Uterus (tissue), 4 donors: ENCODE measurements around the gene CTSL. TPM values are rescaled to one million over a fixed set of nuclear protein-coding genes. Genes with fewer than 3 reads are reported as not detected.

Experiments
- DNase-seq, 2 donors: peaks; one replicate each; pipeline ENCODE4 v3.0.0-alpha.2; 2019 to 2020
- H3K27ac ChIP-seq, 2 donors: fragments of 200-600 bp; sonication (generic); 1 replicate in 1 of 2; 2 replicates in 1 of 2; pipeline ENCODE4 v1.5.1; 2016 to 2018
- H3K27me3 ChIP-seq, 2 donors: fragments of 200-600 bp; sonication (generic); one replicate each; pipeline ENCODE4 v1.5.1; 2018 to 2019; ENCODE audit warnings: control low read depth in 1 of 2
- H3K36me3 ChIP-seq, 2 donors: fragments of 200-600 bp; sonication (generic); one replicate each; pipeline ENCODE4 v1.5.1; 2019; ENCODE audit warnings: control low read depth in 1 of 2
- H3K4me1 ChIP-seq, 2 donors: fragments of 200-600 bp; sonication (generic); one replicate each; pipeline ENCODE4 v1.5.1; 2018 to 2019; ENCODE audit warnings: control low read depth in 1 of 2
- H3K4me3 ChIP-seq, 2 donors: fragments of 200-600 bp; sonication (generic); 1 replicate in 1 of 2; 2 replicates in 1 of 2; pipeline ENCODE4 v1.5.1; 2018 to 2019; ENCODE audit warnings: mild to moderate bottlenecking in 1 of 2
- H3K9me3 ChIP-seq, 2 donors: fragments of 200-600 bp; sonication (generic); one replicate each; pipeline ENCODE4 v1.5.1; 2019; ENCODE audit warnings: control low read depth in 1 of 2
- CTCF ChIP-seq, 4 experiments: fragments of 200-600 bp in 2 of 4; fragments of 450-650 bp in 2 of 4; sonication (generic) in 2 of 4; IDR thresholded peaks; one replicate each; pipeline ENCODE4 v1.5.1; 2016 to 2019; ENCODE audit warnings: antibody characterized with exemption in 4 of 4, mild to moderate bottlenecking in 2 of 4, moderate library complexity in 1 of 4
- POLR2A ChIP-seq, 2 donors: fragments of 450-650 bp; IDR thresholded peaks; one replicate each; pipeline ENCODE4 v1.6.1; 2016; ENCODE audit warnings: antibody characterized with exemption in 2 of 2, mild to moderate bottlenecking in 1 of 2, moderate library complexity in 1 of 2
- intact Hi-C: fragments of 100-400 bp; cut with DNase I; formaldehyde crosslinking; loops from one replicate; pipeline ENCODE4 v1.15.1; 2023; ENCODE audit warnings: low total_unique reads
- total RNA-seq, 4 donors: library from RNA; depleted of rRNA in 3 of 4; stranded (reverse); fragments of >200 nt in 3 of 4; gene quantifications; one replicate each; pipeline versions ENCODE4 v1.1.0 to v1.2.4, GENCODE V29; 2014 to 2023
- donor health status: DM: yes; HTN: yes; CAD: no.

The CTSL gene
- total RNA-seq, 4 donors from 2014 or later = 84.3 to 183 (median 147) TPM

GRCh38 chr9:87776481-87777379 is 50.8 kb downstream of the CTSL start:
- no peaks in the 10 kb centered on the region for H3K27me3 ChIP-seq
- H3K4me3 ChIP-seq = no peak overlapping the region
- no peak overlapping the region for H3K27ac ChIP-seq
- H3K36me3 ChIP-seq = no peaks in the 10 kb centered on the region
- no peaks in the 10 kb centered on the region for H3K4me1 ChIP-seq
- TF ChIP-seq CTCF (IDR thresholded peaks at IDR 0.05) (no peak), POLR2A (IDR thresholded peaks at IDR 0.05) (no peak)
- no peak for DNase-seq
- H3K9me3 ChIP-seq = no peaks in the 10 kb centered on the region
- intact Hi-C loops = no loop called here

GRCh38 chr9:87778996-87779395 is 53.1 kb downstream of the CTSL start:
- H3K27me3 ChIP-seq = no peaks in the 10 kb centered on the region
- H3K4me1 ChIP-seq = no peaks in the 10 kb centered on the region
- no peak for DNase-seq
- no peaks in the 10 kb centered on the region for H3K36me3 ChIP-seq
- no peak overlapping the region for H3K27ac ChIP-seq
- H3K4me3 ChIP-seq = no peak overlapping the region
- H3K9me3 ChIP-seq = no peaks in the 10 kb centered on the region
- no peak for TF ChIP-seq CTCF (IDR thresholded peaks at IDR 0.05)
- TF ChIP-seq POLR2A (IDR thresholded peaks at IDR 0.05) = no peak
- intact Hi-C loops = no loop called here

Other genes with a start within 250 kb of the CTSL start
- 10 to 100 TPM; 19.1 to 44.8 (median 40.4) TPM for gene DAPK1, start 228.3 kb upstream of the CTSL start, total RNA-seq
- gene SPATA31E1, start 156.8 kb downstream of the CTSL start, total RNA-seq = not detected
- under 1 TPM in 1 of 4 donors, not detected in 3; 0.21 TPM for gene SPATA31C1, start 191.8 kb downstream of the CTSL start, total RNA-seq
- gene CDK20, start 248.4 kb downstream of the CTSL start, total RNA-seq = 10 to 100 TPM in 2 of 4 donors, 1 to 10 TPM in 1, under 1 TPM in 1; 0.59 to 10.9 (median 6.3) TPM